MM.1S (cell line): ENCODE measurements around the gene EVPL.

Experiments
- DNase-seq: peaks from one replicate; pipeline ENCODE4 v3.0.0-alpha.2; 2015
- H2AFZ ChIP-seq: fragments of 300-600 bp; sonication (generic); 2 replicates; pipeline ENCODE4 v1.6.0; 2016; ENCODE audit warnings: antibody characterized with exemption, low read length
- H3F3A ChIP-seq: fragments of 300-600 bp; sonication (generic); 2 replicates; pipeline ENCODE4 v1.6.1; 2016; ENCODE audit warnings: mild to moderate bottlenecking, antibody characterized with exemption, low read length, moderate library complexity, mixed read lengths; ENCODE audit not compliant: insufficient read depth
- H3K27ac ChIP-seq: fragments of 300-600 bp; sonication (generic); 2 replicates; pipeline ENCODE4 v1.5.1; 2016; ENCODE audit warnings: mild to moderate bottlenecking, low read length
- H3K27me3 ChIP-seq: fragments of 300-600 bp; sonication (generic); replicated peaks from 2 replicates; pipeline ENCODE4 v1.6.0; 2016; ENCODE audit warnings: low read length; ENCODE audit not compliant: insufficient read depth
- H3K36me3 ChIP-seq: fragments of 300-600 bp; sonication (generic); replicated peaks from 2 replicates; pipeline ENCODE4 v1.6.1; 2016; ENCODE audit warnings: mild to moderate bottlenecking, low read length, mixed read lengths; ENCODE audit not compliant: insufficient read depth
- H3K4me1 ChIP-seq: fragments of 300-600 bp; sonication (generic); 2 replicates; pipeline ENCODE4 v1.6.1; 2016; ENCODE audit warnings: low read length, mixed read lengths
- H3K4me2 ChIP-seq: fragments of 300-600 bp; sonication (generic); 2 replicates; pipeline ENCODE4 v1.6.0; 2016; ENCODE audit warnings: low read depth, low read length
- H3K4me3 ChIP-seq: fragments of 300-600 bp; sonication (generic); 2 replicates; pipeline ENCODE4 v1.5.1; 2016; ENCODE audit warnings: low read length, mixed read lengths
- H3K79me2 ChIP-seq: fragments of 300-600 bp; sonication (generic); 2 replicates; pipeline ENCODE4 v1.6.1; 2016; ENCODE audit warnings: mixed run types, low read length, mixed read lengths
- H3K9ac ChIP-seq: fragments of 300-600 bp; sonication (generic); 2 replicates; pipeline ENCODE4 v1.6.1; 2016; ENCODE audit warnings: low read length, mixed read lengths
- H3K9me2 ChIP-seq: fragments of 300-600 bp; sonication (generic); replicated peaks from 2 replicates; pipeline ENCODE4 v1.6.1; 2016; ENCODE audit warnings: mild to moderate bottlenecking, low read length, mixed read lengths; ENCODE audit not compliant: insufficient read depth
- H3K9me3 ChIP-seq: fragments of 300-600 bp; sonication (generic); replicated peaks from 2 replicates; pipeline ENCODE4 v1.6.1; 2016; ENCODE audit warnings: mild to moderate bottlenecking, low read length, mixed read lengths; ENCODE audit not compliant: insufficient read depth
- H4K20me1 ChIP-seq: fragments of 300-600 bp; sonication (generic); 2 replicates; pipeline ENCODE4 v1.6.1; 2016; ENCODE audit warnings: mild to moderate bottlenecking, low read length, moderate library complexity, mixed read lengths; ENCODE audit not compliant: insufficient read depth
- CTCF ChIP-seq: fragments of 300-600 bp; sonication (generic); IDR thresholded peaks from 2 replicates; pipeline ENCODE4 v1.5.1; 2016; ENCODE audit warnings: antibody characterized with exemption, low read length, mixed read lengths
- EZH2 ChIP-seq: fragments of 300-600 bp; sonication (generic); optimal IDR thresholded peaks from 2 replicates; pipeline ENCODE3; 2017; ENCODE audit warnings: low read depth, mild to moderate bottlenecking, antibody characterized with exemption, low read length, mixed read lengths
- EZH2phosphoT487 ChIP-seq: fragments of 300-600 bp; sonication (generic); IDR thresholded peaks from 2 replicates; pipeline ENCODE4 v1.6.1; 2018; ENCODE audit warnings: antibody characterized with exemption, low read length

The EVPL gene

DNA sequence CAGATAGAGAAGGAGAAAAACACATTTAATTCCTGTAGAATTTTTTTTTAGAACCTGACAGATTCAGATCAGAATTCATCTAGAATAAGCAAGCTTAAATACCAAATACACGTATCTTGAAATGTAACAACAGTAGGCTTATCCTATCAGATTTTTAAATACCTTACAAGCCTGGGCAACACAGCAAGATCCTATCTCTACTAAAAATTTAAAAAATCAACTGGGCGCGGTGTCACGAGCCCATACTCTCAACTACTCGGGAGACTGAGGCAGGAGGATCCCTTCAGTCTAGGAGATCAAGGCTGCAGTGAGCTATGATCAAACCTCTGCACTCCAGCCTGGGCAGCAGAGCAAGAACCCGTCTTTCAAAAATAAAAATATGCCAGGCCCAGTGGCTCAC is 61.6 kb downstream of the EVPL start:
- H2AFZ ChIP-seq: no peak overlapping the region
- H4K20me1 ChIP-seq: no peaks in the 10 kb centered on the region
- no peak for DNase-seq
- H3K36me3 ChIP-seq: no peaks in the 10 kb centered on the region
- H3K4me2 ChIP-seq: no peak overlapping the region
- TF ChIP-seq EZH2phosphoT487 (no peak), EZH2 (no peak)
- H3F3A ChIP-seq: no peaks in the 10 kb centered on the region
- H3K79me2 ChIP-seq: no peaks in the 10 kb centered on the region
- H3K9ac ChIP-seq: no peak overlapping the region
- no peak overlapping the region for H3K27ac ChIP-seq
- no peaks in the 10 kb centered on the region for H3K27me3 ChIP-seq
- no peaks in the 10 kb centered on the region for H3K9me3 ChIP-seq
- no peak overlapping the region for H3K4me3 ChIP-seq
- no peaks in the 10 kb centered on the region for H3K9me2 ChIP-seq
- no peaks in the 10 kb centered on the region for H3K4me1 ChIP-seq

DNA sequence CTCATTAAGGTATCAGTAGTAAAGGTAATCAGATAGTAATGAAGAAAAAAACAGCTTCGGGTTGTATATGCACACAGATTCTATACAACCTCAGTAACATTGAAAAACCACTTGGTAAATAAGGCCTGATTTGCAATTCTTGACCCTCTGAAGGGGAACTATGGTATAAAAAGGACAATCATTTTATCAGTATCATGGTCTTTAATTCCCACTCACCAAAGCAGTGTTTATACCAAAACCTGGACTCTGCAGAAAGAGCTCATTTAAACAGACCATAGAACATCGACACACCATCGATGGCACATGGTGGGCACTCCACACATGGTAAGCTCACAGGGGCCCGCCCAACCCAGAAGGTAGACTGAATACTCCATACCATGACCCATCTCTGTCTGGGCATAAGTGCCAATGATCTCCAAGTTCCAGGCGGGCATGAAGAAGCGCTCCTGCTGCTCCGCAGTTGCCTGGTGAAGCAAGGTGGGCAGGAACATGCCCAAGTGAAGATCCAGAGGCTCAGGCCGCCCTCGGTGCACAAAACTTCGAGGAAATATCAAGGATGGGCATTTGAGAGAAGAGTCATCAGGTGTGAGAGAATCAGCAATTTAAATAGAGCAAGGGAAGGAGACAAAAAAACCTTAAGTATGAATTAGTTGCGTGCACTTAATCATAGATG is 67.1 kb downstream of the EVPL start:
- no peak overlapping the region for H3K4me3 ChIP-seq
- no peaks in the 10 kb centered on the region for H3F3A ChIP-seq
- H3K9me3 ChIP-seq: no peaks in the 10 kb centered on the region
- H3K9ac ChIP-seq: no peak overlapping the region
- no peaks in the 10 kb centered on the region for H3K79me2 ChIP-seq
- H3K27me3 ChIP-seq: no peaks in the 10 kb centered on the region
- no peak overlapping the region for H3K27ac ChIP-seq
- TF ChIP-seq EZH2 (no peak), CTCF (no peak), EZH2phosphoT487 (no peak)
- no peak for DNase-seq
- no peak overlapping the region for H3K4me2 ChIP-seq
- H3K9me2 ChIP-seq: no peaks in the 10 kb centered on the region
- H4K20me1 ChIP-seq: no peaks in the 10 kb centered on the region
- H2AFZ ChIP-seq: no peak overlapping the region
- no peaks in the 10 kb centered on the region for H3K36me3 ChIP-seq
- no peaks in the 10 kb centered on the region for H3K4me1 ChIP-seq

GRCh38 chr17:75959051-75959838 is 67.9 kb downstream of the EVPL start:
- Histone ChIP-seq H3K4me2 (no peak overlapping the region), H3K27ac (no peak overlapping the region)

More at GRCh38 chr17:75959051-75959838, 67.9 kb downstream of the EVPL start:
- Histone ChIP-seq H3K9ac (no peak overlapping the region), H3K9me3 (no peaks in the 10 kb centered on the region), H3K36me3 (no peaks in the 10 kb centered on the region), H3K9me2 (no peaks in the 10 kb centered on the region), H3K4me1 (no peaks in the 10 kb centered on the region), H3K4me3 (no peak overlapping the region), H2AFZ (no peak overlapping the region), H3F3A (no peaks in the 10 kb centered on the region), H4K20me1 (no peaks in the 10 kb centered on the region), H3K27me3 (no peaks in the 10 kb centered on the region), H3K79me2 (no peaks in the 10 kb centered on the region)
- DNase-seq: no peak
- no peak for TF ChIP-seq CTCF
